GM19463 (cell line): ENCODE measurements around the gene MMP28.
"Not testable (repeated sequence)": the region's sequence is repeated elsewhere in the genome, so short reads cannot be mapped to it uniquely, and the experiment has no call there.

Experiments
- ATAC-seq: cut with Tn5 transposase; IDR thresholded peaks from one replicate; pipeline ENCODE4 v1.9.1; 2021; ENCODE audit warnings: mild to moderate bottlenecking, moderate library complexity; ENCODE audit not compliant: unreplicated experiment

The MMP28 gene

DNA sequence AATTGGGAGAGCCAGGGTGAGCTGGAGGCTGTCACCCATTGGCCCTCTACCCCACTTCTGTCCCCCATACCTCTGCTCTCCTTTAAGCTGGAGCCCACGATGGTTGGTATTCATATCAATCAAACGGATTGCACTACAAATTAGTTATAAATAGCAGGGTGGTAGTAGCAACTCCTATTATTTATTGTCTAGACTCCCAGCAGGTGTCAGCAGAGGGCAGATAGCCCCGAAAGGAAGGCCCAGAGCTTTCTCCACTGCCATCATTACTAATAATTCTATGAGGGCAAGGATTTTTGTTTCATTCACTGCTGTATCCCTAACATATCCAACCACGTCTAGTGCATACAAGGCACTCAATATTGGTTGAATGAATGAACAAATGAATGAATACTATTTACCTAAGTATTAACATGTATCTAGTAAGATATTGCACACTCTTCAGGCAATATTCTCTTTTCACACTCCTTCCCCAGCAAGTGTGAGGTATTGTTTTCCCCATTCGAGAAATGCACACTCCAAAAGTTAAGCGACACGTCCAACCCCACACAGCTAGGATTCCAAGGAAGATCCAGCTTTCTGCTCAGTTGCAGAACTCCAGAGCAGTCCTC, 28.4 kb downstream of the MMP28 start:
- ATAC-seq = no peak

- no peak for ATAC-seq
Observed at GRCh38 chr17:35766489-35766877, 29.0 kb downstream of the MMP28 start.

DNA sequence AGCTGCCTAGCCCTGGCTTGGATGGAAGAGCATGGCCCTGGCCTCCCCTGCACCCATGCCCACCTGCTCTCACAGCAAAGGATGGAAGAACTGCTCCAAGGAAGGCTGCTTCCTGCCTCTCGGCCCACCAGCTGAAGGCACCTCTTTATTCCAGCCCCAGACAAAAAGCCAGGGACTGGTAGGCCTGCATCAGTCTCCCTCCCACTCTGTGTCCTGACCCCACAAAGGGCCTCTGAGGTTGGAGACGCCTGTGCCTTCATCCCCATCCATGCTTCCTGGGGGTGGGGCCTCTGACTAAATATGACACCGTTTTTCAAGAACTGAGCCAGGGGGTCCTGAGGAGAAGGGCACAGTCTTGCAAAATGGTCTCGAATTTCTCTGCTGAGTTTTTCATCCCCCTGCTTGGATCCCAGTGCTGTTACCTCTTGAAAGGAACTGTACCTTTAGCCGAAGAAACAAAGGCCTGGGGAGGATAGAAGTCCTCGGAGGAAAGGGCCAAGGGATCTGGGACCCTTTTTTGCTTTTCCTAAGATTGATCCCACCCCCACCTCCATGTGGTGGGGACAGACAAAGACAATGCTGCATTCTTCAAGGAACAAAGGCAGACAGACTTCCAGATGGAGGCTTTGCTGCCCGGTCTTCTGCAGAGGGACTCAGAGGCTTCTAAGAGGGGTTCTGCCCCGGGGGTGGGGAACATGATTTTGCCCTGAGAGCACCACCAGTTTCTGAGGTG, 29.5 kb downstream of the MMP28 start:
- ATAC-seq = no peak

DNA sequence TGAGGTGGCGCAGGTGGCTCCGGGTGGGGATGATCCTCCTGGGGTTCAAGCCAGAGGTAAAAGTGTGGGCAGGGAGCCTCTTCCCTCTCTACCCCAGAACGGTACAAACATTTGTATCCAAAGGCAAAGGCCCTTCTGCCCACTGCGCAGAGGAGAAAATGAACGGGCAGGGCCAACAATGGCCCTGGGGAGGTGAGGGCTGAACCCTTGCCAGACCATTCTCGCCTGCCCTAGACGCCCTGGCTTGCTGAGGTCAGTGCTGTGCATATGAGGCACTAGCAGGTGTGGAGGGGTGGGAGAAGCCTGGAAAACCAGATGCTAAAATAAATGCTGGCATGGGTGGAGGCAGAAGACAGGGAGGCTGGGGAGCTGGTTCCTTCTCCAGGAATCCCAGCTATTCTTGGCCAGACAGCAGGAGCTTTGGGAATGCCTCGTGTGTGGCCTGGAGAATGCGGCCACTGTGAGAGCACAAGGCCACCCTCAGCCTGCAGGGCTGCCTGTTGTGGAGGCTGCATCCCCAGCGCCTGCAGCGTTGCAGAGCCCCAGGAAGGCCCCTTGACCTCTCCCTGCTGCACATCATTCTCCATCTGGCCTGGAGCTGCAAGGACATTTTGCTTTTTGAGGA, 30.2 kb downstream of the MMP28 start:
- ATAC-seq = no peak

- ATAC-seq = peak; percentile 90
Observed at GRCh38 chr17:35764123-35764991, 31.1 kb downstream of the MMP28 start.

DNA sequence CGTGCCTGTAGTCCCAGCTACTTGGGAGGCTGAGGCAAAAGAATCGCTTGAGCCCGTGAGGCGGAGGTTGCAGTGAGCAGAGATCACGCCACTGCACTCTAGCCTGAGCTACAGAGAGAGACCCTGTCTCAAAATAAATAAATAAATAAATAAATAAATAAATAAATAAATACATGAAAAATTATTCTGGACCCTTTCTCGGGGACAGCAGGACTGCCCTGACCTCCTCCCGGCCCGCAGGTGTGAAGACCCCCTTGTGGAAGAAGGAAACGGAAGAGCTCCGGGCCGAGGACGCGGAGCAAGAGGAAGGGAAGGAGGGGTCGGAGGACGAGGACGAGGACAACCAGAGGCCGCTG, 31.7 kb downstream of the MMP28 start:
- ATAC-seq = no peak

DNA sequence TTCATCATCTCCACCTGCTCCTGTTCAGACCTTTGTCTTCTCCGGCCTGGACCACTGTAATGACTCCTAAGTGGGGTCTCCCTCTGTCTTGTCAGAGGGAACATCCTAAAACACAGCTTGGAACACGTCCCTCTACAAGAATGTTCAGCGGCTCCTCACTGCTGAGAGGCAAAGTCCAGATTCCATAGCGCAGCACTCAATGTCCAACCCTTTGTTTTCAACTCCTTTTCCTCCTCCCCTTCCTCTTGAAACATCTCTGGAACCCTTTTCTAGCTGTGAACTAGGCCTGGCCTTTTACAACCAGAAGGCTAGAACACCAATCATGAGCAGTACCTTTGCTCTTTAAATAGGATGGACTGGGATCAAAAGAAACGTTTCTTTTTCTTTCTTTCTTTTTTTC, 33.8 kb downstream of the MMP28 start:
- no peak for ATAC-seq

DNA sequence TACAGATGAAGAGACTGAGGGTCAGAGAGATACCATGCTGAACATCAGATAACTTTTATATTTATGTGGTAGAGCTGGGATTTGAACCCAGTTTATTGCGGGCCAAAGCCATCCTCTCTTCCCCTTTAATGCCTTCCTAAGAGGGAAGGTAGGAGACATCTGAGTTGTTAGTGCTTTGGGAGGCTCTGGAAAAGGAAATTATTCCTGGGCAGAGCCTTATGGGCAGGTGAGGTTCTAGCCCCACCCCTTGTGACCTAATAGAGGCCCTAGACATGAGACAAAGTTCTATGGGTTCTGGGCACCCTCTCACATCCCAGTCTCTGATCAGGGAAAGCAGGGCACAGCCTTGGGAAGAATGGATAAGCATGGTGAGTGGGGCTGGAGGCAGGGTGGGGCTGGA, 34.9 kb downstream of the MMP28 start, which contains the start of gene C17orf50:
Gene C17orf50, plus strand, starts transcription at position 301 of the 400 bp plus-strand sequence. Its CDS starts 55 bp downstream, at position 356.
- no peak for ATAC-seq

DNA sequence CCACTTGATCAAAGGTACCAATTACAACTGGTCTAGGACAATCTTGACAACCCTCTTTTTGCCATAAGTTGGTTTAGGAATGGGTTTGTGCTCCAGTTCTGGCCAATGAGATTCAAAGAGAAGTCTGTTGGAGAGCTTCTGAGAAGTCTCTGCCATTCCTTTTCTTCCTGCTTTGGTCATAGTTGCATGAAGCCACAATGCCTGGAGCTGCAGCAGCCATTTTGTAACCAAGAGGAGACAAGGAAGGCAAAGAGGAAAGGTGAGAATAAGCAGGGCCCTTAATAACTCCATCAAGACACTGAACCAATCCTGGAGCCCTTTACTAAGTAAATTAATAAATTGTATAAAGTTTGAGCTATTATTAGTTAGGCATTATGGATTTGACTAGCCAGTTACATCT, 38.2 kb downstream of the MMP28 start:
- no peak for ATAC-seq

GRCh38 chr17:35752945-35753764, 42.3 kb downstream of the MMP28 start, which contains the start of gene GAS2L2:
GAS2L2 (minus strand) TSS chr17:35753239; CDS start chr17:35752850, 389 bp downstream.
- no peak for ATAC-seq

- ATAC-seq = no peak
Observed at GRCh38 chr17:35752471-35752870, 43.0 kb downstream of the MMP28 start.

DNA sequence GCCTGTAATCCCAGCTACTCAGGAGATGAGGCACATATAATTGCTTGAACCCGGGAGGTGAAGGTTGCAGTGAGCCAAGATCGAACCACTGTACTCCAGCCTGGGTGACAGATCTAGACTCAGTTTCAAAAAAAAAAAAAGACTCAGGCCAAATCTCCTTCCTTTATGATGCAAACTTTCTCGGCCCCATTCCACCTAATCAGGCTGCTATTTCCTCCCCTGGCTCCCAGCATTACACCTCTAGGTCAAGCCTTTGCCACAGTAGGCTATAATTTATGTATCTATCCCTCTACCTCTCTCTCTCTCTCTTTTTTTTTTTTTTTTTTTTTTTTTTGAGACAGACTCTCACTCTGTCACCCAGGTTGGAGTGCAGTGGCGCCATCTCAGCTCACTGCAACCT, 43.9 kb downstream of the MMP28 start:
- not testable (repeated sequence) for ATAC-seq

DNA sequence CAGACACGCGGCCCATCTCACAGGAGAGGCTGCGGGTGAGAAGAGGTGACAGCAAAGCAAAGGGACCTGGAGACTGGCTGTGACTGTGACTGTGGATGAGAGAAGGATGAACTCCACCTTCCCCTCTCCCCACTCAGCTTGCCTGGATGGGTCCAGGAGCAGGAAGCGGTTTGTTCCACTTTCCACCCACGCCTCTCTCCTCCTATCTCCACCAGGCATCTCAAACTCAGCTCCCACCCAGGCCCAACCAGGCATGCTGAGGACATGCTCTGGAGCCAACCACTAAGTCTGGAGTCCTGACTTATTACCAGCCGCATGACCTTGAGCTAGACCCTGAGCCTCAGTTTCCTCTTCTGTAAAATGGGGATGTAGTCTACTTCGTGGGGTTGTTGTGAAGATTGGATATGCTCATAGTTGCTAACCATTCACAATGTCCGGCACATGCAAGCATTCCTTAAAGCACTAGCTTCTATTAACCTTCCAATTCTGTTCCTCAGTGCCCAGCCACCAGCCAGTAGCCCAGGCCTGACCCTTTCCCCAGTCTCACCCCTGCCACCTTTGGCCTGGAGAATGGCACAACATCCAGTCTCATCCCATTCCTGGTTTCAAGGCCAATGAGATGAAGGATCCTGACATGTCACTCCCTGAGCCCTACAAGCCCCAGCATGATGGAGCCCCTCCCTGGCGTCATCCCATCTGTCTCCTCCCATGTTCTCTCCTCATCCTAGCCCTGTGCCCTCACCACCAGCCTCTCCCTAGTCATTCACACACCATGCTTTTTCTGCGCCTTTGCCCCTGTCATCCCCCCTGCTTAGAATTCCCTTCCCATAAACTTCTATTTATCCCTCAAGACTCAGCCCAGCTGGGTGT, 44.7 kb downstream of the MMP28 start:
- ATAC-seq = no peak

DNA sequence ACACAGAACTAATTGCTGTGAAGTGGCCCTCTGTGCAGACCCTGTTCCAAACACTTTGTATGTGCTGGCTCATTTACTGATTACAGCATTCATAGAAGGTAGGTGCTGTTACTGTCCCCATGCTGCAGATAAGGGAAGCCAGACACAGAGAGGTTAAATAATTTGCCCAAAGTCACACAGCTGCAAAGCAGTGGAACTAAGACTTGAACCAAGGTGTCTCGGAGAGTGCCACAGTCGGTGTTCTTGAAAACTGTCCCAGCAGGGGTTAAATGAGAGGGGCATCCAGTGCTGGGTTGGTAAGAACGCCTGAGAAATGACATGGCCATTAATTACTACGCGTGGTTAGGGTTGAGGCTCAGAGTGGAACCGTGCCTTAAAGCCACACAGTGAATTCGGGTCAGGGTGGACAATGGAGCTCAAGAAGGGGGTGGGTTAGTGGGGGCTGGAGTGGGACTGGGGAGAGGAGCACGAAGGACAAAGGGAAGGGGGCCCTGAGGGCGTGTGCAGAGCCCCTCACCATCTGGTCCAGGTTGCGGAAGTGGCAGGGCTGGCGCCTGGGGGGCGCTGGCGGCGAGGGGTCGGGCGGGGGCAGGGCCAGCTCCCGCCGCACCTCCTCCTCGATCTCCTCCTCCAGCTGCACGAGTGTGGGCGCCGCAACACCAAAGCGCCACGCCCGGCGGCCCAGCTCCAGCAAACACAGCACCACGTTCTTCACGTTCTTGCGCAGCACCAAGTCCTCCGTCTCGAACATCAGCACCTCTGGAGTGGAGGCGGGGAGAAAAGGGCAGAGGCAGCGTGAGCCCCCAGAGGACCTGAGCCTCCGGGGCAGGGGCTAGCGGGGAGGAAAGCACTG, 45.7 kb downstream of the MMP28 start:
- ATAC-seq = no peak

DNA sequence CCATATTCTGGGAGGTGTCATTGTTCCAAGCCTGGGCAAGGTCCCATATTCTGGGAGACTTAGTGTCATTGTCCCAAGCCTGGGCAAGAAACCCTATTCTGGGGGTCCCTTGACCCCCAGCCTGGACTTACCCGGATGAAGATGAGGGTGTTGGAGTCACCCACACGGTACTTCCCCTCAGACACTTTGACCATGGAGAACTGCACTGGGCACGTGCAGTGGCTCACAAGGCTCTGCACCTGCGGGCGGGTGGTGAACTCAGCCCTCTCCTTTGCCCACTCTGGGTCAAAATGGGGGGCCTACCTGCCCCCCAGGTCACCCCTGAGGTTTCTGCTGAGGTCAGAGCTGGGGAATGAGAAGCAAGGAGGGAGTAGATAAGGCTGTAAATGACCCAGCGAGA, 46.5 kb downstream of the MMP28 start:
- no peak for ATAC-seq

GRCh38 chr17:35748341-35748841, 47.0 kb downstream of the MMP28 start:
- ATAC-seq = no peak

DNA sequence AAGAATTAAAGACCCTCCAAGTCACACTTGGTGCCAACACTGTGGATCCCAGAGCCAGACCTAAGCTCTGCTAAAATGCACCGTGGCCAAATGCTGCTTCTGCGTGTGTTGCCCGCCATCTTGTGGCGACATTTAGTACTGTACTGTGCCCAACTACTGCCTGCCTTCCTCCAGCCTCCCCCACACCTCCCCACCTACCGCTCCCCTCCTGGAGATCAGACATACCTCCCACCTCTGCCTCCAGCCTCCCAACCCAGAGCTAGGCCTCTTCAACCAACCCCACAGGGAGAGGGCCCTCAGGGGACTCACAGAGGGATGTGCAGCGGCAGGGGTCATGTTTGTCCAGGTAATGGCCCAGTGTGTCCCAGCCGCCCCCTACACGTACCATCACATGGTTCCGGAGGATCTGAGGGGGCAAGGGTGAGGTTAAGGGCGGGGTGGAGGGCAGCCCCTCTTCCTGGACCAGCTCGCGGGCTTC, 47.9 kb downstream of the MMP28 start:
- no peak for ATAC-seq

- no peak for ATAC-seq
Observed at GRCh38 chr17:35745749-35746320, 49.6 kb downstream of the MMP28 start.
